HG03457 (cell line): ENCODE results near the gene GTF3A.

Experiments used
- ATAC-seq: cut with Tn5 transposase; IDR thresholded peaks from one replicate; pipeline ENCODE4 v1.9.1; 2021; ENCODE audit warnings: moderate number of reproducible peaks; ENCODE audit not compliant: unreplicated experiment

GTF3A gene

GRCh38 chr13:27404680-27405079, 19.7 kb upstream of the GTF3A start:
- no peak for ATAC-seq

- no peak for ATAC-seq
Observed at GRCh38 chr13:27405546-27406134, 18.8 kb upstream of the GTF3A start.

GRCh38 chr13:27406178-27406939, 18.1 kb upstream of the GTF3A start:
- no peak for ATAC-seq

DNA sequence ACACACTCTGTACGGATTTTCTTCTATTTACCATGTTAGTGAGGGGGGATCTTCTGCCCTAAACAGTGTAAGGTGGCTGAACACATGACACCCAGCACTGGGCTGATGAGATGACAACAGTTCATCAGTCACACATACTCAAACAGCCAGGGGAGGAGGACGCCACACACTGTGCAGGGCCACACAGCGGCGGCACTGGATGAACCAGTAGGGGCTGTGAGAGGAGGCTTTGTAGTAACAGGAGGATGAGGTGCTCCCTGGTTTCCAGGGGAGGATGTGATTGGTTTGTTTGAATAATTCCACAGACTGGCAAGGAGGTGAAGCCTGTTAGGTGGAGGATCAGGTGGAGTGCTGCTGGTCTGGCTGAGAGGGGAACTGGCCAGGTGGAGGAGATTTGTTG, 16.3 kb upstream of the GTF3A start:
- ATAC-seq, result no peak

DNA sequence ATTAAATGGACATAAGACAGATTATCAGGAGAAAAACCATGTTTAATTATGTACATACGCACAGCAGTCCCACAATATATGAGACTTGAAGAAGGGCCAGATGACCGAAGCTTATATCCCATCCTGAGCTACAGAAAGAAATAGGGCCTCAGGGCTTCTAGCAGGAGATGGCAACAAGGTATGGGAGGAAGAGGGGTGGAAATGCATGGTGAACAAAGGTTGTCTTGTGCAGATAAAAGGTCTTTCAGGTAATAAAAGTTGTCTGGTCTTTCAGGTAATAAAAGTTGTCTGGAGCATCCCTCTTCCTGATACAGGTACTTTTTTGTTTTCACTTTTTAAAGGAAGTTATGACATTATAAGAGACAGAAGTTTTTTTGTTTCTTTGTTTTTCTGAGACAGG, 15.4 kb upstream of the GTF3A start:
- ATAC-seq, result no peak

- ATAC-seq, result no peak
Observed at GRCh38 chr13:27411341-27411740, 13.1 kb upstream of the GTF3A start.

DNA sequence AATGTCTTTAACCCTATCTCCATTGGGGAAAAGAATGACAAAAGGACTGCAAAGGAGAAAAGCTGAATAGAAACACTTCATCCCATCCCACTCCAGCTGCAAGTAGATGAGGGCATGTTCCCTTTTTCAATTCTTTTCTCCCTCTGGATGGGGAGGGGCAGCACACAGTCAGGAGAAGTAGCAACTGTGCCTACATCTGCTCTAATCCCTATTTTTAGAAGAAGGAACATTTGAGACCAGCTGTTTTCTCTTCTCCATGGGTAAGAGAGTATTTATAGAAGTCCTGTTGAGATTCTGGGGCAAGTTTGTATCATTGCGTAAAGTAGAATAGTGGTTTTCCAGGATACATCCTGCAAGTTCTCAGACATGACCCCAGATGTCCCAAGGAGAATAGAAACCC, 9.3 kb upstream of the GTF3A start:
- no peak for ATAC-seq

DNA sequence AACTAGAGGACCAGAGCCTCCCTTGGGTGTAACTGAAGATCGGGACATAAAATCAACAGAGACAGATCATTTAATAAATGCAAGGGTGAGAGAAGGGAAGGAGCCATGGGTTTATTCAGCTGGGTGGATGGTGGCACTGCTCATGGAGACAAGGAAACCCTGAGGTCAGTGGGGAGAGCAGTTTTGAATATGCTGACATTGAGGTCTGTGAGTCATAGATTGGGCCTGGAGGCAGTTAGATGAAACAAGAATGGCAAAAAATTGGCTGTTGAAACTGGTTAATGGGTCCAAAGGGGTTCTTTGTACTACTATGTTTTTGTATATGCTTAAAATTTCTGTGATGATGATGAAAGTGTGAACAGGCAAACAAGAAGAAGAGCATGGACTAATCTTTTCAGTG, 5.1 kb upstream of the GTF3A start:
- ATAC-seq, result no peak

DNA sequence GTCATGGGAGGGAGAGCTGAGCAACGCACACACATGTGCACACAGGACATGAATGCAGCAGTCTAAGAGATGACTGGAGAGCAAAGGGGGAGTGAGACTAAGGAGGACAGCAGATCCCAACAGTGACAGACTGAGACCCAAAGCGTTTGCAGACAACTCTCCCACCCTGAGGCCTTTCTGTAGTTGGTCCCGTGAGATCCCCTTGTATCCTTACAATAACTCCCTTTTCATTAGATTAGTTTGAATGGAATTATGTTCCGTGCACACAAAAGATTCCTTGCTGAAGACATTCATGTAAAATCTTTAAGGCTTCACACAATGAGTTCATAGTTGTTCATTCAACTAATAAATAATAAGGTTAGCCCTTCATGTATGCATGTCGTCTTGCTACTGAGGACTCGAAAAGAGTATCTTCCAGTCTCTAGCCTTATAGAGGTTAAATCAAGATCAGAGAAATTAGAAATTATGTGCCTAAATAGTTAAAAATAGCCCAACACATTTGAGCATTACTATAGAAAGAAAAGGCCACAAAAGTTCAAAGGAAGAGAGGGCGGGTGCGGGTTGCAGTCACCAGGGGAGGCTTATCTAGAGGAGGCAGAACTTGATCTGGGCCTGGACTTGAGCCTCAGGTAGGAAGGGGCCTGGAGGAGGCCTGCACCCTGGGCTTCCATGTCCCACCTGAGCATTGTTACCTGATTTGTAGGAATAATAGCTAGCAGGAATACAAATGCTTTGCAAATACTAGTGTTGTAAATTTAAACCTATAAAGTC, 3.1 kb upstream of the GTF3A start:
- no peak for ATAC-seq

DNA sequence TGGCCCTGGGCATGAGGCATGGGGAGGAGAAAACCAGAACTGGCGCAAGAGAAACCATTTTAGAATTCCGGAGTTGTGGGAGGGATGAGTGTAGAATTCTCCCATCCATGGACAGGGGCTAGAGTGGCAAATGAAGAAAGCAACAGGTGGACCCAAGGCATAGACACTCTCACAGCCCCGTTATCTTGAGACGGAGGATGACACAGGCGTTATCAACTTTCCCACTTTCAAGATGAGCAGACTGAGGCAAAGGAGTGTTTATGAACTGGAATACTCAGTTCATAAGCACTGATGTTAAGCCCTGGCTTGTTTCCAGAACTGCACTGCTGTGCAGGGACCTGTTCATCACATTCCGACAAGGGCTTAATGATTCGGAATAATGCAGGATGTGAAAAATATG, 1.1 kb upstream of the GTF3A start:
- no peak for ATAC-seq

DNA sequence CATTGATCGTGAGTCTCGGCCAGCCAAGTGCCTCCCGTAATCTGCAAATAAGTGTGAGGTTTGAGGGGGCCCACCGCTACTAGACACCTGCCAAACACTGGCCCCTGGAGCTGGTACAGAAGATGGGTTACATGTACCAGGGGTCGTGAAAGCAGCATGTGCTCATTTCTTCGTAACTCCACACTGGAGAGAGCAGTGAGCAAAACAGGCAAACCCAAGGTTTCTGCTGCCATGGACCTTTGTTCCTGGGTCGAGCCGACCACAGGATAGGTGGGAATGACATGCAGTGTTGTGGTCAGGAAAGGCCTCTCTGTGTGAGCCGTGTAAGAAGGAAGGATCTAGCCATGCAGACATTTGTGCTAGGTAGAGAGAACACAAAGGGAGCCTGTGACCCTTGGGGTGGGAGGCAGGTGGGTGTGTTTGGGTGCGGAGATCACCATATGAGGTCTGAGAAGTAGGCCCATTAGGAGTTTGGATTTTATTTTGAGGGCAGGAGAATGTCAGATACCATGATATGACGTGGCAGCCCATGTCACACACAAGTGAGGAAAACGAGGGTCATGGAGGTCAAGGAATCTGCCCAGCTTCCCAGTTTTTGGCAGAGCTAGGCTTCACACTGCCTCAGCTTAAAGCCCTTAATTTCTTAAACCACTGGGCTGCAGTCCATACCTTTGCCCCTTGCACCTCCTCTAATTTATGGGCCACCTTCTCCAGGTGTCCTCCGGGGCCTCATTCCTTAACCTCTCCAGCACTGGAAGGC, 919 bp downstream of the GTF3A start:
- ATAC-seq, result no peak

- peak; percentile 65 for ATAC-seq
Observed at GRCh38 chr13:27425918-27426630, 1.7 kb downstream of the GTF3A start.

GRCh38 chr13:27427641-27428040, 3.2 kb downstream of the GTF3A start:
- ATAC-seq, result no peak

- ATAC-seq, result no peak
Observed at GRCh38 chr13:27428160-27428559, 3.7 kb downstream of the GTF3A start.

DNA sequence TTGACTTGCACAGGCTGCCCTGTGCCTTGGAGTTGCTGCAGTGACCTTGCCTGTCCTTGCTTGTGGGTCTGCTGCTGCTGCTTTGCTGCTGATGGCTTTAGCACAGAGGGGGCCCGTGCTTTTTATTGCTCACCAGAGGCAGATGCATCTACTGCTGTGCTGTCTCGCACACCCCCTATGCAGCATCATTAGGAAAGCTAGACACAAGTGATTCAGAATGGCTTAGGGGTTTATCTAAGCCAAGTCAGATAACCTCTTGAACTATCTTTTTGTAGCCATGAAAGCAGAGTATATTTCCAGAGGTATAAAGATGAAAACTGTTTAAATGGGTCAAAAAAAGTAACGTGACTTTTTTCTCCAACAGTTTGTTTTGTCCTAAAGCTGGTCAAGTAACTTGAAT, 7.8 kb downstream of the GTF3A start:
- no peak for ATAC-seq

DNA sequence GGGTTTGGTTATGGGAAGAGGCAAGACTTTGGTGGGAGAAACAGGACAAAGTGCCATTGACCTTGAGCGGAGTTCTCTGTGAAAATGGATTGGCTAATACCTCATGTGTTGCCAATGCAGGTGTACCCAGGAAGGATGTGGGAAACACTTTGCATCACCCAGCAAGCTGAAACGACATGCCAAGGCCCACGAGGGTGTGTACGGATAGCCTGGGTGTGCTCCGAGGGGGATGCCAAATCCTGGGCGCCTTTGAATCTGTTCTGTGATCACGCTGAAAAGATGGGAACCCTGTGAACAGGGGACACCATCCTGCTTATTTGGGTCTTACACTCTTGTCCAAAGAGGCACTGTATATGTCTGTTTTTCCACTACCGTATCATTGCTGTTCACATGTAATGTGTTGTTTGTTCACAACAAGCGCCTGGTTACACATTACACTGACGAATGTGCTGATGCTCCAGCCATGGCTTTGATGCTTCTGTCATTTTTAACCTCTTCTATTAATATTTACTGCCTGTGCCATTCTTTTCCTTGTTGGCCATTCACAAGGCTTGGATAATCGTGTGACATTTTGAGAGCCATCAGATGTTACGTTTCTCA, 8.3 kb downstream of the GTF3A start:
- no peak for ATAC-seq

DNA sequence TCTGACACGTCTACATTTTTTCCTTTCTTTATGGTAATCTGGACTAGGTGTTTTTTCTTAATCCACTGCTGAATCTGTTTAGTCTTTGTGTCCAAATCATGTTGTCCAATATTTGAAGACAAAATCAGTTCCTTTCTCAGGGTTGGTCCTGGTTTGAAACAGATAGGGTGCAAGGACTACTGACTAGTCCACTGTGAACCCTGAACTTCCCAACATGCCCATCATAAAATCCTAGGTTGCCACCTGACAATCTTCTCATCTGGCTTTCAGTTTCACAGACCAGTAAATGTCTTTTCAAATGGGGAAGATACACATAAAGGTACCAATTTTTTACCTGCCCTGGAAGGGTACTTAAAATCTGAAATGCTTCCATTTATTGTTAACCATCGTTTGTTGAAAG, 12.7 kb downstream of the GTF3A start:
- ATAC-seq, result no peak

GRCh38 chr13:27440408-27440807, 16.0 kb downstream of the GTF3A start:
- ATAC-seq, result no peak

GRCh38 chr13:27442071-27442647, 17.7 kb downstream of the GTF3A start:
- ATAC-seq, result no peak

- ATAC-seq, result no peak
Observed at GRCh38 chr13:27442797-27443196, 18.4 kb downstream of the GTF3A start.
